HG03342 (cell line): Measurements from ENCODE around the gene TMEM120A.

Experiments used
- ATAC-seq: cut with Tn5 transposase; IDR thresholded peaks from one replicate; pipeline ENCODE4 v1.9.1; 2021; ENCODE audit warnings: mild to moderate bottlenecking, moderate library complexity; ENCODE audit not compliant: unreplicated experiment

TMEM120A gene

DNA sequence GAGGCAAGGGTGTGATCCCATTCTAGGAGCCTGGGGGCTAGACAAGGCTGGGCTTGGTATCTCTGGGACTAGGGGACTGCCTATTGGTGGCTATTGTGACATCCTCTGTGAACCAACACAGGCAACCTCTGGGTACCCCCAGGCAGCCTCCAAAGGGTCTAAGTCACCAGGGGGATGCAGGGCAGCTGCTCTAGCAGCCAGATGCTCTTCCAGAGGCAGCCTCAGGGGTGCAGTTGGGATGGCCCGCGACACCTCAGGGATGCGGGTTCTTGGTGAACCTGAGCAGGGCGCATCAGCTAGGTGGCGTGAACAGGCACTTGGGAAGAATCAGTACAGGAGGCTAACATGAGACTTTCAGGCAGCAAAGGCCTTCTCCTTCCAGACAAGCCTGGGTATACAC, 1.6 kb upstream of the TMEM120A start:
- ATAC-seq: no peak

DNA sequence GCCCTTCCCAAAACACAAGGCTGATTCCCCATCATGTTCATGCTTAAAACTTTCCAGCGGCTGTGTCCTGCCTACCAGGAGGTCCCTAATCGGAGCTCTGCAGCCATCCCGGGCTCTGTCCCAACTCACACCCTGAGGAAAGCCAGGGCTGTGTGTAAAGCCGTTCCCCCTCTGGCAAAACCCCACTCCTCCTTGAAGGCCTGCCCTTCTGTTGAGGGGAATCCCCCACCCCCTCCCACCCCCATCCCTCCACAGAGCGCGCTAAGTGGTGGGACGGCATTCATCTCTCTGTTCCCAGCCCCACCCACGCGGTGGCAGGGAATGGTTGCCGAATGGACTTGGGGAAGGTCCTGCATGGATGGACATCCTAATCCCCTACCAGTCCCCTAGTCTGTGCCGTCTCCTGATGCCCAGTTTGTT, 667 bp upstream of the TMEM120A start:
- no peak for ATAC-seq

DNA sequence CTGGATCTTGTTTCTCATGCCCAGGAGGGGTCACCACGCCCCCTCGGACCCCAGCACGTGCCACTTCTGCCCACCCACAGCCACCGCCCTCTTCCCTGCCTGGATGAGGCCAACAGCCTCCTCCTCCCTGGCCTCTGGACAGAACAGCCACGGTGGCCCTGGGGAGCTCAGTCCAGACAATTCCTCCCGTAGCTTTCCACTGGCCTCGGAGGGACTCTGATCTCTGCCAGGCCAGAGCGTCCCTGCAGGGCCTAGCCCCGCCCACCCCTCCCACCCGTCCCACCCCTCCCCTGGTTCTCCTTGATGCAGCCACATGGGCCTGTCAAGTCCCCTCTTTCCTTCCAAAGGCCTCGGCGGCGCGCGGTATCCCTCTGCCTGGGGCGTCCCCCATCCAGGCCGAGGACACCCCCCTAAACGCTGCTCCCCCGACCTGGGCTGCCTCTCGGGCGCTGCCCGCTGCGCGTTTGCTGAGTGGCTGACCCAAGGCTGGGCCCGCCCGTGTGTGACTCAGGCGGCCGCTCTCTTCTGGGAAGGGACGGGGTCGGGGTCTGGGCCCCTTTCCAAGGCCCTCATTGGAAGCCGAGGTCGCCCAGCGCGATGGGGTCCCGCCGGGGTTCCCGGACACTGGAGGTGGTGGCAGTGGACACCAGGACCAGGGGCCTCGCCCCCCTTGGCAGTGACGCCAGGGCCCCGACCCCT, 557 bp downstream of the TMEM120A start:
- ATAC-seq: peak; percentile 7

DNA sequence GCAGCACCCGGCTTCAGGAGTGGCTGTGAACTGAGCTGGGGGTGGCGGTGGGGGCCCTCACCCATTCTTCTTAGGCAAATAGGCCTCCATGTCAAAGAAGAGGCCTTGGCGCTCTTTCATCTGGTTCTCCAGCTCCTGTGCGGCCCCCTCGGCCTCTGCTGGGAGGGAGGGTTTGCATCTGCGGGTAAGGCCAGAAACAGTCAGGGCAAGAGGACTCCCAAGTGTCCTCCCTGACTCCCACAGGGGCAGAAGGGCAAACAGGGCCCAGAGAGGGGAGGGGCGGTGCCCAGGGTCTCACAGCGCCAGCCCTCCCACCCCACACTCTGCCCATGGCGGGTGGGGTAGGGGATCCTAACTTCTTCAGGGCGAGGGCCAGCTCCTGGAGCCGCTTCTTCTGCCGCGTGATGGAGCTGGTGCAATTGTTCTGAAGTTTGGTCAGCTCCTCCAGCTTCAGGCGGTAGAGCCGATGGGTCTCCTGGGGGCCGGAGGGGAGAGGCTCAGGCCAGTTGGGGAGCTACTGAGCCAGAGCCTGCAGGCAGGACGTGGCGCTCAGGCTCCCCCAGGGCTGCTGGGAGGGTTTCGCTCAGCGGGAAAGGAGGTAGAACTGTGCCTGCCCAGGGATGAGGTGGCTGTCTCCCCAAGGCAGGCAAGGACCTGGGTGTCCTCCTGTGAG, 2.2 kb downstream of the TMEM120A start:
- ATAC-seq: no peak

DNA sequence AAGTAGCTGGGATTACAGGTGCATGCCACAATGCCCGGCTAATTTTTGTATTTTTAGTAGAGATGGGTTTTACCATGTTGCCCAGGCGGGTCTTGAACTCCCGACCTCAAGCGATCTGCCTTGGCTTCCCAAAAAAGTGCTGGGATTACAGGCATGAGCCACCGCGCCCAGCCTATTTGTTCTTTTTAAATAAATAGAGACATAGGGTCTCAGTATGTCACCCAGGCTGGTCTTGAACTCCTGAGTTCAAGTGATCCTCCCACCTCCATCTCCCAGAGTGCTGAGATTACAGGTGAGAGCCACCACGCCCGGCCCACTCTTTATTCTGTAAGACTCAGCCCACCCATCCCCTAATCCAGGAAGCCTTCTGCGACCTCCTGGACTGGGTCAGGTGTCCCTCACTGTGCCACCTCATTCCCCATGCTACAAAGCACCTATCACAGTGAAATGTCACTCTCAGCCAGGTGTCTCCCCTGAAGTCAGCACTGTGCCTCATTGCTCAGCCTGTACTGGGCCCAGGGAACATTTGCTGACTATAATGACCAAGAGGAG, 2.8 kb downstream of the TMEM120A start:
- ATAC-seq: no peak

DNA sequence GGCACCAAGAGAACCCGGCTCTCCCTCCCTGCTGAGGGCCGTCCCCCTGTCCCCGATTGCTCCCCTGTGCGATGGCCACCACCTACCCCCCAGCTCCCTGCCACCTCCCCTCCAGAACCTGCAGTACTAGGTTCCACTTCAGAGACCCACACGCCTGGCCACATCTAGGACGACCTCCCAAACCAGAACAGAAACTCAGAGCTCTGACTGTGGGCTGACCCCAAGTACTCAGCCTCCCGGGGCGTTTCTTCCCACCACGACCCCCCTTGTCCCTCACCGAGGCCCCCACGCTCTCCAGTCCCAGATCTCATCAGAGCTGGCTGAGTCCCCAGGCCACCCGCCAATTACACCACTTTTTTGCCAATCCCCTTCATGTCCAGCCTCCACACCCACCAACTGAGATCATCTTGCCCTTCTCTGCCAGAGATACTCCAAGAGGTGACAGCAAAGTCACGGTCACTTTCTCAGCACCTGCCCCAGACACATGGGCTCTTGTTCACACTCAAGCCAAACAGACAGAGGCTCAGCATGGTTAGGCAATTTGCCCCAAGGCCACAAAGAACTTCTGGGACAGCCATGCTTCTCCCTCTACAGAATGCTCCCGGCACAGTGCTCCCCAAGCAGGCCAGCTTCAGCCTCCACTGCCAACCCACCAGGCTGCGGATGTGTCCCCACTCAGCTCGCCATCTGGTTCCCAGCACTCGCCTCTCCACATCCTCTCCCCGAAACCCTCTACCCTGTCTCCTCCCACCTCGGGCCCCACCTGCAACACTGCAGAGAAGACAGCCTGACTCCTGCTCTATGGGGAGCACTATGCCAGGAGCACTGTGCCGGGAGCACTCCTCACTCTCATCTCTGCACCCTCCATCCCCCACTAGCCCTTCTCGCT, 4.7 kb downstream of the TMEM120A start:
- no peak for ATAC-seq

DNA sequence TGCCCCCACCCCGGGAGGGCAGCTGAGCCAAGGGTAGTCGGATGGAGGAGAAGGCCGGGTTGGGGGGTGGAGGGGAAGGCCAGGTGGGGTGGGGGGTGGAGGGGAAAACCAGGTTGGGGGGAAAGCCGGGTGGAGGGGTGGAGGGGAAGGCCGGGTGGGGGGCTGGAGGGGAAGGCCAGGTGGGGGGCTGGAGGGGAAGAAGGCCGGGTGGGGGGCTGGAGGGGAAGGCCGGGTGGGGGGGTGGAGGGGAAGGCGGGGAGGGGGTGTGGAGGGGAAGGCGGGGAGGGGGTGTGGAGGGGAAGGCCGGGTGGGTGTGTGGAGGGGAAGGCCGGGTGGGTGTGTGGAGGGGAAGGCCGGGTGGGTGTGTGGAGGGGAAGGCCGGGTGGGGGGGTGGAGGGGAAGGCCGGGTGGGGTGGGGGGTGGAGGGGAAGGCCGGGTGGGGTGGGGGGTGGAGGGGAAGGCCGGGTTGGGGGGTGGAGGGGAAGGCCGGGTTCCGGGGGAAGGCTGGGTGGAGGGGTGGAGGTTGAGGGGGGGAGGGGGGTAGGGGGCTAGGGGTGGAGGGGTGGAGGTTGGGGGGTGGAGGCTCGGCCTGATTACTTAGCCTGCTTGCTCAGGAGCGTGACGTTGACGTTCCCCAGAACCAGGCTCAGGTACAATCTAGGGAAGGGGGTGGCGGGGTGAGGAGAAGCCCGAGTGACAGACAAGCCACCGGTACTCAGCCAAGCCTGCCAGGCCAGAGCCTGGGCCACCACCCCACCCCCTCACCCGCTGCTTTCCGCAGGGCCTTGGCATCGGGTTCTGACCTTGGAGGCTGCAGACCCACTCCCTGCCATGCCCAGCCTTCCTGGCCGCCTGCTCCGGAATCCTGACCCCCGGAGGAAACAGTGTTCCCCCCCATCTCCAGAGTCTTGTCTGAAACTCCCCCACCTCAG, 5.6 kb downstream of the TMEM120A start:
- ATAC-seq: no peak

DNA sequence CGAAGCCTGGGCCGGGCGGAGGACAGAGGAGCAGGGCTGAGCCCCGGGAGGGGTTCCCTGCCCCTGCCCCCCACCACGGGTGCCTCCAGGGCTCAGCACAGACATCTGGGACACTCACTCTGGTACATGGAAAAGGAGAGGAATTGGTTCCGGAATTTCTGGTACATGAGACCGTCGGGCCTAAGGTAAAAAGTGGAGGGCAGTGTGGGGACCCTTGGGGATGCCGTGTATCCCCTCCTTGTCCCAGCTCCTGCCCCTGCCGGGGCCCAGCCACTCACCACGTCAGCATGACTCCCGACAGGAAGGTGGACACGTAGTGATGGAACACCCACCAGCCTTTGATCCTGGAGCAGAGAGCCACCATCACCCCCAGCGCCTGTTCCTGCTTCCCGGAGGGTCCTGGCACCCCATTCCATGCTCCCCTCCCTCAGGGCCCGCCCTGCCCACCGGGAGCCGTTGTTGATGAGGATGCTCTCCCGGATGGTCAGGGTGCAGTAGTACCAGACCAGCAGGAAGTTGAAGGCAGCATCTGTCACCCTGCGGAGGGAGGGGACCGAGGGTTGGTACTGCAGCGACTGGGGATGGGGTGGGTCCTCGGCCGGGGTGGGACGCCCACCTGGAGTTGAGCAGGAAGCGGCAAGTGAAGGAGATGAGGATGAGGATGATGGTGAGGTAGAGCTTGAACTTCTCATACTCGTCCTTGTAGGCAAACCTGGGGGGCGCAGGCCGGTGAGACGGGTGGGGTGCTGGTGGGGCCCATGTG, 6.4 kb downstream of the TMEM120A start:
- no peak for ATAC-seq

DNA sequence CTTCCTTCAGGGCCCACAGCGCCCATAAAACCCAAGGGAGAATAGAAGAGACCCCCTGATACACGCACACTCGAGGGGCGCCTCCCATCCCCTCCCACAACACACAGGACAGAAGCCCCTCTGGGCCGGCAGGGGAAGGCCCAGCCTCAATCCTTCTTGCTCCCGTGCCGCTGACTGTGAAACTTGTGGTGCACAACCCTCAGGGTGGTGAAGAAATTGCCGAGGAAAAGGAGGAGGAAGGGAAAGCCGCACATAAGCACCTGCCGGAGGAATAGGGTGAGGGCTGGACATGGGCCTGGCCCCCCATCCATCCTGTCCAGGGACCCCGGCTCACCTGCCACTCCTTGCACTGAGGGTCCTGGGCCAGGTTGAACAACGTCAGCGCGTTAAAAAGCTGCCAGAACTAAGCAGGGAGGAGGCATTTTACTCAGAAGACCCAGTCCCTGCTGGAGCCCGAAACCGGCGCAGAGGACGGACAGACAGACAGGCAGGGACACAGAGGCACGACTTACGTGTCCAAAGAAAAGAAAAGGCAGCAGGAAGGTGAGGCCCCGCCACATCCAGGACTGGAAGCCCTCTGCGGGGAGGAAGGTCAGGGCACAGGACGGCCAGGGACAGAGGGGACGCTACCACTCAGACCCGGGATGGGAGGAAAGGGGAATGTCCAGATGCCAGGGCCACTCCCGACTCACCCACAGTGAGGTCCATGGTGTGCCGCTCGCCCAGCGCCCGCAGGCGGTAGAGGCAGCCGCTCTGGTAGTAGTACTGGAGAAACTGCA, 7.2 kb downstream of the TMEM120A start:
- no peak for ATAC-seq

DNA sequence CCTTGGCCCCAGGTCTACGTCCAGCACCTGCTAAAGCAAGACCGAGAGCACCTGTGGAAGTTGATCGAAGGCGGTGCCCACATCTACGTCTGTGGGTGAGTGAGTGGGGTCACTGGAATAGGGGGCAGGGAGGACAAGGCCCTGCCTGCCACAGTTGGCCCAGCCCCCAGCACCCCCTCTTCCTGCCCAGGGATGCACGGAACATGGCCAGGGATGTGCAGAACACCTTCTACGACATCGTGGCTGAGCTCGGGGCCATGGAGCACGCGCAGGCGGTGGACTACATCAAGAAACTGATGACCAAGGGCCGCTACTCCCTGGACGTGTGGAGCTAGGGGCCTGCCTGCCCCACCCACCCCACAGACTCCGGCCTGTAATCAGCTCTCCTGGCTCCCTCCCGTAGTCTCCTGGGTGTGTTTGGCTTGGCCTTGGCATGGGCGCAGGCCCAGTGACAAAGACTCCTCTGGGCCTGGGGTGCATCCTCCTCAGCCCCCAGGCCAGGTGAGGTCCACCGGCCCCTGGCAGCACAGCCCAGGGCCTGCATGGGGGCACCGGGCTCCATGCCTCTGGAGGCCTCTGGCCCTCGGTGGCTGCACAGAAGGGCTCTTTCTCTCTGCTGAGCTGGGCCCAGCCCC, 8.1 kb downstream of the TMEM120A start:
- no peak for ATAC-seq

DNA sequence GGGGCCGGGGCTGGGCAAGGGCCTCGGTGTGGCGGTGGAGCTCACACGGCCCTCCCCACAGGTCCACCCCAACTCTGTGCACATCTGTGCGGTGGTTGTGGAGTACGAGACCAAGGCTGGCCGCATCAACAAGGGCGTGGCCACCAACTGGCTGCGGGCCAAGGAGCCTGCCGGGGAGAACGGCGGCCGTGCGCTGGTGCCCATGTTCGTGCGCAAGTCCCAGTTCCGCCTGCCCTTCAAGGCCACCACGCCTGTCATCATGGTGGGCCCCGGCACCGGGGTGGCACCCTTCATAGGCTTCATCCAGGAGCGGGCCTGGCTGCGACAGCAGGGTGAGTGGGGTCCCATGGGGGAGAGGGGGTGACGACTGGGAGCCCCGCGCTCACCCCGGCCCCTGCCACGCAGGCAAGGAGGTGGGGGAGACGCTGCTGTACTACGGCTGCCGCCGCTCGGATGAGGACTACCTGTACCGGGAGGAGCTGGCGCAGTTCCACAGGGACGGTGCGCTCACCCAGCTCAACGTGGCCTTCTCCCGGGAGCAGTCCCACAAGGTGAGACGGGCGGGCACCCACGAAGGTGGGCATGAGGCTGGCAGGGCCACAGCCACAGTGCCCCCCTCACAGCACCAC, 8.8 kb downstream of the TMEM120A start:
- no peak for ATAC-seq

DNA sequence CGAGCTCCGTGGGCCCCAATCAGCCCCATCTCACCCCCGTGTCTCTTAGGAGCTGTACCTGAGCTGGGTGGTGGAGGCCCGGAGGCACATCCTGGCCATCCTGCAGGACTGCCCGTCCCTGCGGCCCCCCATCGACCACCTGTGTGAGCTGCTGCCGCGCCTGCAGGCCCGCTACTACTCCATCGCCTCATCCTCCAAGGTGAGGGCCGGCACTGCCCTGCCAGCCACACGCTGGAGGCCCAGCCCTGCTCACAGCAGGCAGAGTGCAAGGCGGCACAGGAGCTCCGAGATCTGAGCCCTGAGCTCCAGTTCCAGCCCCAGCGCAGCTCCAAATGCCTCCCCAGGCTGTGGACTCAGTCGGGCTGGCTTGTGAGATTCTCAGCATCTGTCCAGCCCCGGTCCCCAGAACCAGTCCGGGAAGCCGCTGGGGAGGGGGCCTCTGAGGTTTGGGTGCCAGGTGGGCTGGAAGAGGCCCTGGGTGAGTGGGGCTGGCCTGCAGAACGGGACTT, 9.3 kb downstream of the TMEM120A start:
- ATAC-seq: no peak

DNA sequence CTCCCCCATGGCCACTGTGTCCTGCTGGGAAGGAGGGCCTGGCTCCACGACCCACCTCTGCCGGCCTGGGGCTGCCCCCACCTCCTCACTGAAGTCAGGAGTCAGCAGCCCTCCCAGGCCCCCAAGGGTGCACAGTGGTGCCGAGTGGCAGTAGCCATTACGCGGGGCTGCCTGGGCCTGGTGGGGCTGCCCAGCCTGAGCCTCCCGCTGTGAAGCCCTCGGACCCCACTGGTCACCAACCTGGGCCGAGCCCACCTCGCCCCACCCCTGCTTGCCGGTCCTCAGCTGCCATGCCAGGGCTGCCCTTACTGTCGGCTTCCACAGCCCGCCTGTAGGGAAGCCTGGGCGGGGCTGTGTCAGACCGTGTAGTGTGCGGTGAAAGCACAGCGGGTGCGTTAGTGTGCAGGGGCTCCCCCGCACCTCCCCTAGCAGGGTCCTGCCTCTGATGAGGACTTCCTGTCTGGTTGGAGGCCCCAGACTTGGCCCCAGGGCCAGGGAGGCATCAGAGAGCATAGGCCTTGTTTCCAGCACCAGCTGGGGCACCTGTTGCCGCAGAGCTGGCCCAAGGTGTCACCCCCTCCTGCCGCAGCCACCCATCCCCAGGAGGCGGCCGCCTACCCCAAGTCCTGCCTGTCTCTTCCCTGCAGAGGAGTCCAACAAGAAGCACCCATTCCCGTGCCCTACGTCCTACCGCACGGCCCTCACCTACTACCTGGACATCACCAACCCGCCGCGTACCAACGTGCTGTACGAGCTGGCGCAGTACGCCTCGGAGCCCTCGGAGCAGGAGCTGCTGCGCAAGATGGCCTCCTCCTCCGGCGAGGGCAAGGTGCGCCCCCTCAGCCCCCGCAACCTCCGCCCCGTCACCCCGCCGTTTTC, 10.0 kb downstream of the TMEM120A start:
- ATAC-seq: no peak

DNA sequence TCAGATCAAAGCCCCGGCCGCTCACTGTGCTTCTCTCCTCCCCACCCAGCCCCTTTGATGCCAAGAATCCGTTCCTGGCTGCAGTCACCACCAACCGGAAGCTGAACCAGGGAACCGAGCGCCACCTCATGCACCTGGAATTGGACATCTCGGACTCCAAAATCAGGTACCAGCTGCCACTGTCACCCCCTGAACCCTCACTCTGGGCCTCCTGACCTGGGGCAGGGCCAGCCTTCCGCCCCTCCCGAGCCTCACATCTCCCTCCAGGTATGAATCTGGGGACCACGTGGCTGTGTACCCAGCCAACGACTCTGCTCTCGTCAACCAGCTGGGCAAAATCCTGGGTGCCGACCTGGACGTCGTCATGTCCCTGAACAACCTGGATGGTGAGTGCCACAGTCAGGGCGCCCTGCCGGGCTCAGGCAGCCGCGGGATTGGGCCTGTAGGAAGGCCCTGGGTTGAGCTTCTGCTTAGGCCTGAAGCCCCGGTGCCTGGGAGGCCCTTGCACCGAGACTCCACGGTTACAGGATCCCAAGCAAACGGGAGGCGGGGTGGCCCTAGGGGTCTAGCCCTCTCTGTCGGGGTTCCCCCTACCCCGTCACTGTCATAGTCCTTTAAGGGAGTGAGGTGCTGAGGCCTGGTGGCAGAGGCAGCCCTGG, 10.8 kb downstream of the TMEM120A start:
- ATAC-seq: no peak

DNA sequence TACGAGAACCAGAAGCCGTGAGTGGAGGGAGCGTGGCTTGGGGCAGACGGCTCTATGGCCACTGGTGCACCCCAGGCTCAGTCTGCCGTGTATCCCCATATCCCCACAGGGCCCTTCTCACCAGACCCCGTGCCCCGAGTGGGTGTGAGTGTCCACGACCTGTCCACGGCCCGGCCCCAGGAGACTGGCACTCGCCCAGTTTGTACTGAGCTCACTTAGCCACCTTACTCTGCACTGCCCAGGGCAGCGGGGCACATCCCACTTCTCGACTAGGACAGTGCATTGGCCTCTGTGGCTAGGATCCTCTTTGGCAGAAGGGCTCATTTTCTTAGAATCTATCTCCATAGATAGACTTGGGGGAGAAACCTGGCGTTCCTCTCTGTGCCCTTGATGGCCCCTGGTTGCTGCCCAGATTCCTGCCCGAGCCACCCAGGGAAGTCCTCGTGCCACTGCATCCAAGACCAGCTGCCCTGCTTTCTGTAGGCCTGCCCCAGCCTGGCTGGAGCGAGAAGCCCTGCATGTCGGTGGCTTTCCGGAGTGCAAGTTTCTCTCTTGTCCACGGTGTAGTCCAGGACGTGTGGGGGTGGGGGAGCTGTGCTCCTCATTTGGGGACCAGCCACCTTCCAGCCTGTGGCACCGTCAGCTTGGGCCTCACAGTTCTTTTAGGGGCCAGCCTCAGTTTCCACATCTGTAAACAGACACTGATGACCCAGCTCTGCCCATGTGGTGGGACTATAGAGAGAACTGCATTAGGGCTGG, 11.9 kb downstream of the TMEM120A start:
- no peak for ATAC-seq
